H1 (cell line): ENCODE data around the gene IGLL5. TPM values are rescaled to one million over a fixed set of nuclear protein-coding genes. Genes with fewer than 3 reads are reported as not detected.

Source experiments
- CTCF ChIA-PET: fragments of 300-600 bp; sonication (Branson Sonifier 250); formaldehyde crosslinking; loops from one replicate; lab custom pipeline; 2021; ENCODE audit not compliant: partially characterized antibody; lab: Charles Lee
- POLR2A ChIA-PET: fragments of 300-600 bp; sonication (Branson Sonifier 250); formaldehyde crosslinking; loops from one replicate; lab custom pipeline; 2021; ENCODE audit warnings: inconsistent platforms; ENCODE audit not compliant: partially characterized antibody; lab: Charles Lee
- DNase-seq, 2 experiments: peaks; one replicate each; pipeline versions ENCODE4 v3.0.0 to v3.0.0-alpha.2; 2010 to 2022; ENCODE audit warnings: low spot score in 2 of 2, low read depth in 1 of 2, mixed read lengths in 1 of 2
- FAIRE-seq: peaks from 2 replicates; lab custom pipeline; 2011; peaks lifted over from hg19 to GRCh38; lab: Jason Lieb, UNC
- H2AFZ ChIP-seq: 2 replicates; pipeline ENCODE4 v1.8.1; 2012; ENCODE audit warnings: low read length, inconsistent platforms
- H2AK5ac ChIP-seq: 2 replicates; pipeline ENCODE4 v1.6.1; 2013; ENCODE audit warnings: low read depth, low read length
- H2BK120ac ChIP-seq: replicated peaks from 2 replicates; pipeline ENCODE3; 2013; ENCODE audit warnings: low read depth, low read length, inconsistent platforms
- H2BK12ac ChIP-seq: 2 replicates; pipeline ENCODE4 v1.6.1; 2013; ENCODE audit warnings: low read depth, low read length
- H2BK15ac ChIP-seq: 2 replicates; pipeline ENCODE4 v1.6.1; 2013; ENCODE audit warnings: low read length
- H2BK20ac ChIP-seq: 2 replicates; pipeline ENCODE4 v1.6.1; 2013; ENCODE audit warnings: low read length
- H2BK5ac ChIP-seq: 2 replicates; pipeline ENCODE4 v1.6.1; 2013; ENCODE audit warnings: low read depth, low read length
- H3K14ac ChIP-seq: 2 replicates; pipeline ENCODE4 v1.6.1; 2013; ENCODE audit warnings: inconsistent platforms; ENCODE audit not compliant: insufficient read length
- H3K18ac ChIP-seq: 2 replicates; pipeline ENCODE4 v1.6.1; 2013; ENCODE audit warnings: low read length; ENCODE audit errors: extremely low read depth
- H3K23ac ChIP-seq: 2 replicates; pipeline ENCODE4 v1.6.1; 2013; ENCODE audit warnings: inconsistent platforms; ENCODE audit not compliant: insufficient read length
- H3K23me2 ChIP-seq: 2 replicates; pipeline ENCODE4 v1.6.1; 2013; ENCODE audit warnings: low read depth, low read length
- H3K27ac ChIP-seq: 2 replicates; pipeline ENCODE4 v1.6.1; 2011; ENCODE audit warnings: low read depth, low read length, inconsistent platforms
- H3K27me3 ChIP-seq, 4 experiments: replicated peaks in 1 of 4; 1 replicate in 1 of 4; 2 replicates in 3 of 4; pipeline versions ENCODE4 v1.6.1 to v1.8.1; 2011 to 2013; ENCODE audit warnings: low read length in 3 of 4, mild to moderate bottlenecking in 3 of 4, inconsistent platforms in 2 of 4, mixed read lengths in 2 of 4, moderate library complexity in 1 of 4; ENCODE audit not compliant: control insufficient read depth in 3 of 4, insufficient read depth in 3 of 4; ENCODE audit errors: extremely low read depth in 1 of 4
- H3K36me3 ChIP-seq, 4 experiments: 2 replicates each; pipeline versions ENCODE4 v1.6.1 to v1.8.1; 2011 to 2013; ENCODE audit warnings: mild to moderate bottlenecking in 4 of 4, low read length in 3 of 4, moderate library complexity in 2 of 4, control low read depth in 1 of 4, inconsistent platforms in 1 of 4; ENCODE audit not compliant: insufficient read depth in 4 of 4, control insufficient read depth in 2 of 4
- H3K4ac ChIP-seq: replicated peaks from 2 replicates; pipeline ENCODE3; 2013; ENCODE audit warnings: low read length, low read depth, mixed read lengths, inconsistent platforms; ENCODE audit not compliant: insufficient read length
- H3K4me1 ChIP-seq, 4 experiments: replicated peaks in 1 of 4; 1 replicate in 1 of 4; 2 replicates in 3 of 4; pipeline versions ENCODE4 v1.6.1 to v1.8.1; 2011 to 2013; ENCODE audit warnings: low read length in 3 of 4, inconsistent platforms in 2 of 4, mixed read lengths in 1 of 4; ENCODE audit not compliant: insufficient read depth in 4 of 4, control insufficient read depth in 3 of 4
- H3K4me2 ChIP-seq, 2 experiments: 2 replicates each; pipeline versions ENCODE4 v1.6.1 to v1.8.1; 2011 to 2013; ENCODE audit warnings: low read depth in 2 of 2, low read length in 2 of 2, control low read depth in 1 of 2, inconsistent platforms in 1 of 2, mild to moderate bottlenecking in 1 of 2; ENCODE audit not compliant: insufficient read depth in 1 of 2
- H3K4me3 ChIP-seq, 4 experiments: fragments of 200-600, 300-600 bp in 1 of 4; sonication (generic), shearing (Covaris generic), sonication (Bioruptor Twin) in 1 of 4; 2 replicates each; pipeline versions ENCODE4 v1.5.1 to v1.8.1; 2011 to 2016; ENCODE audit warnings: low read length in 4 of 4, low read depth in 3 of 4, control low read depth in 2 of 4, inconsistent platforms in 2 of 4, mild to moderate bottlenecking in 2 of 4, mixed read lengths in 1 of 4, moderate library complexity in 1 of 4; ENCODE audit not compliant: insufficient read depth in 2 of 4; ENCODE audit errors: extremely low read depth in 1 of 4
- H3K56ac ChIP-seq: replicated peaks from 2 replicates; pipeline ENCODE3; 2013; ENCODE audit warnings: low read depth, mild to moderate bottlenecking, mixed read lengths, low read length, inconsistent platforms; ENCODE audit not compliant: insufficient read length
- H3K79me1 ChIP-seq: 2 replicates; pipeline ENCODE4 v1.6.1; 2013; ENCODE audit warnings: low read depth, low read length, control low read depth
- H3K79me2 ChIP-seq, 2 experiments: 2 replicates each; pipeline versions ENCODE4 v1.6.1 to v1.8.1; 2012 to 2013; ENCODE audit warnings: low read length in 2 of 2, mild to moderate bottlenecking in 2 of 2, inconsistent platforms in 1 of 2; ENCODE audit not compliant: insufficient read depth in 2 of 2, control insufficient read depth in 1 of 2
- H3K9ac ChIP-seq, 4 experiments: replicated peaks in 1 of 4; 1 replicate in 1 of 4; 2 replicates in 3 of 4; pipeline versions ENCODE4 v1.6.1 to v1.8.1; 2011 to 2013; ENCODE audit warnings: low read depth in 3 of 4, low read length in 3 of 4, control low read depth in 2 of 4, mild to moderate bottlenecking in 2 of 4, moderate library complexity in 2 of 4, inconsistent platforms in 1 of 4; ENCODE audit errors: extremely low read depth in 1 of 4
- H3K9me3 ChIP-seq, 2 experiments: 2 replicates each; pipeline versions ENCODE4 v1.6.1 to v1.8.1; 2012 to 2013; ENCODE audit warnings: mild to moderate bottlenecking in 2 of 2, moderate library complexity in 2 of 2, control low read depth in 1 of 2, inconsistent platforms in 1 of 2, low read depth in 1 of 2, low read length in 1 of 2, mixed read lengths in 1 of 2; ENCODE audit not compliant: insufficient read depth in 2 of 2
- H4K20me1 ChIP-seq, 2 experiments: replicated peaks in 1 of 2; 2 replicates each; pipeline versions ENCODE3 to v1.8.1; 2011 to 2013; ENCODE audit warnings: inconsistent platforms in 2 of 2, low read length in 2 of 2, mild to moderate bottlenecking in 1 of 2; ENCODE audit not compliant: insufficient read depth in 2 of 2, control insufficient read depth in 1 of 2
- H4K5ac ChIP-seq: 2 replicates; pipeline ENCODE4 v1.6.1; 2013; ENCODE audit warnings: low read length, low read depth, mixed read lengths, inconsistent platforms; ENCODE audit not compliant: insufficient read length
- H4K8ac ChIP-seq: 2 replicates; pipeline ENCODE4 v1.8.0; 2013; ENCODE audit warnings: mild to moderate bottlenecking, moderate library complexity, low read length, inconsistent platforms; ENCODE audit not compliant: insufficient read depth; ENCODE audit errors: extremely low read depth
- H4K91ac ChIP-seq: replicated peaks from 2 replicates; pipeline ENCODE3; 2013; ENCODE audit warnings: low read length, mixed read lengths, inconsistent platforms; ENCODE audit not compliant: insufficient read length
- CBX5 ChIP-seq: fragments of 300-800, 300-1000 bp; sonication (generic); IDR thresholded peaks from 2 replicates; pipeline ENCODE4 v1.7.1; 2016; ENCODE audit warnings: antibody characterized with exemption, low read length, low read depth
- CREB1 ChIP-seq: IDR thresholded peaks from 2 replicates; pipeline ENCODE4 v1.6.1; 2012; ENCODE audit warnings: inconsistent platforms
- POLR2A ChIP-seq, 2 experiments: IDR thresholded peaks; 1 replicate in 1 of 2; 2 replicates in 1 of 2; pipeline ENCODE4 v1.6.1; 2011; ENCODE audit warnings: low read depth in 2 of 2, low read length in 2 of 2, mild to moderate bottlenecking in 2 of 2; ENCODE audit errors: control extremely low read depth in 1 of 2
- SIX5 ChIP-seq: IDR thresholded peaks from 2 replicates; pipeline ENCODE4 v1.6.1; 2011; ENCODE audit warnings: mild to moderate bottlenecking, low read depth, low read length
- SUZ12 ChIP-seq: fragments of 200-600 bp; sonication (generic); IDR thresholded peaks from 2 replicates; pipeline ENCODE4 v1.6.1; 2012; ENCODE audit warnings: mild to moderate bottlenecking, inconsistent platforms, low read length, moderate library complexity, mixed read lengths
- YY1 ChIP-seq: IDR thresholded peaks from 2 replicates; pipeline ENCODE4 v1.6.1; 2011; ENCODE audit warnings: low read depth, mild to moderate bottlenecking, low read length
- WGBS, 2 experiments: shearing (Covaris generic) in 1 of 2; methylation state at CpG; one replicate each; pipeline versions ENCODE4 v1.1.6 to v1.1.7; 2013 to 2015; ENCODE audit warnings: low lambda C conversion rate in 2 of 2, mixed read lengths in 2 of 2, inconsistent platforms in 1 of 2, low coverage in 1 of 2, missing lambda C conversion rate in 1 of 2; ENCODE audit not compliant: insufficient replicate concordance in 2 of 2, insufficient coverage in 1 of 2, insufficient read length in 1 of 2; ENCODE audit errors: extremely low coverage in 1 of 2, missing lambda C conversion rate in 1 of 2; 5-methylcytosine and 5-hydroxymethylcytosine counted together
- polyA plus RNA-seq, 7 experiments: library from polyadenylated mRNA; depleted of rRNA in 3 of 7; stranded (reverse) in 5 of 7; unstranded in 2 of 7; fragments of >200 nt in 5 of 7; fragments of 200-250 nt in 2 of 7; gene quantifications; 1 replicate in 5 of 7; 2 replicates in 1 of 7; 4 replicates in 1 of 7; pipeline versions ENCODE4 v1.2.1 to v1.2.3, GENCODE V29; 2011 to 2013; ENCODE audit warnings: missing spikeins in 2 of 7, mixed read lengths in 2 of 7
- total RNA-seq: library from RNA; stranded (reverse); fragmentation: NEBNext Ultra II Directional; extraction: Animal tissue kit (Norgen Biotek cat#: 25700); gene quantifications from 2 replicates; pipeline ENCODE4 v1.2.1, GENCODE V29; 2021

Gene IGLL5
- total and polyA plus RNA-seq, 2 of the 8 experiments (the other 6 are each of a cell fraction or from before 2014, with no cell fraction given) = not detected

- POLR2A ChIA-PET = no interaction called here
- CTCF ChIA-PET = no interaction called here
- peaks cover 1 to 13% (median 5%) of the 10 kb centered on the region in 4 experiments; a peak in 4 of 7 replicates for H3K27me3 ChIP-seq
- TF ChIP-seq CBX5 (no peak), SUZ12 (no peak), POLR2A (IDR thresholded peaks at IDR 0.05; ENCODE audit: control extremely low read depth in 1 of 2, low read depth in 2 of 2, low read length in 2 of 2) (no peak), CREB1 (no peak), SIX5 (no peak), YY1 (no peak)
Observed at GRCh38 chr22:22936915-22937656, 49.5 kb downstream of the IGLL5 start.

More at GRCh38 chr22:22936915-22937656, 49.5 kb downstream of the IGLL5 start:
- no peak overlapping the region for H3K27ac ChIP-seq
- H2BK12ac ChIP-seq = no peak overlapping the region
- no peak overlapping the region for H2AK5ac ChIP-seq
- H3K18ac ChIP-seq = no peak overlapping the region
- DNase-seq (no peak), FAIRE-seq (no peak)
- H3K9me3 ChIP-seq = peaks cover 22 to 56% of the 10 kb centered on the region in 2 experiments; a peak in 3 of 4 replicates
- no peak overlapping the region for H2BK15ac ChIP-seq
- no peaks in the 10 kb centered on the region; a peak in 1 of 7 replicates for H3K4me1 ChIP-seq
- no peaks in the 10 kb centered on the region for H4K20me1 ChIP-seq
- H3K79me1 ChIP-seq = no peaks in the 10 kb centered on the region
- no peak overlapping the region for H2BK120ac ChIP-seq
- no peak overlapping the region for H4K8ac ChIP-seq
- no peak overlapping the region for H4K5ac ChIP-seq
- H3K14ac ChIP-seq = no peak overlapping the region
- H3K4me3 ChIP-seq = no peak overlapping the region
- H3K9ac ChIP-seq = no peak overlapping the region
- no peaks in the 10 kb centered on the region for H3K36me3 ChIP-seq
- H2BK20ac ChIP-seq = no peak overlapping the region
- 88% methylated on average over 6 of the region's 6 CpGs; no CpG with 5 or more reads in 1 of the 2 experiments for WGBS, 2 experiments
- peaks cover 4% of the 10 kb centered on the region; the same call in 1 of the 2 replicates for H3K23me2 ChIP-seq
- no peak overlapping the region for H3K4ac ChIP-seq
- H2BK5ac ChIP-seq = no peak overlapping the region
- no peak overlapping the region for H3K23ac ChIP-seq
- no peak overlapping the region for H4K91ac ChIP-seq
- H3K79me2 ChIP-seq = no peaks in the 10 kb centered on the region
- no peak overlapping the region for H2AFZ ChIP-seq
- H3K4me2 ChIP-seq = no peak overlapping the region
- H3K56ac ChIP-seq = no peak overlapping the region
